Naive thymus-derived CD8-positive, alpha-beta T cell (primary cell): ENCODE data around the gene ARFGAP1. TPM values are rescaled to one million over a fixed set of nuclear protein-coding genes. Genes with fewer than 3 reads are reported as not detected.
"Not testable (repeated sequence)": the region's sequence is repeated elsewhere in the genome, so short reads cannot be mapped to it uniquely, and the experiment has no call there.

ENCODE experiments used
- ATAC-seq, 2 donors: fragments of 150-1000 bp; cut with Tn5 transposase in 1 of 2; sonication (Bioruptor Pico), chemical (Tn5 transposase) in 1 of 2; 1 replicate in 1 of 2; 2 replicates in 1 of 2; pipeline ENCODE4 v1.10.0; 2021; ENCODE audit warnings: mild to moderate bottlenecking in 2 of 2, moderate library complexity in 2 of 2
- POLR2A ChIA-PET: fragments of 350-600 bp; sonication (Branson Sonifier 250); formaldehyde crosslinking; loops from one replicate; lab custom pipeline; 2021; ENCODE audit warnings: antibody characterized with exemption; lab: Charles Lee
- DNase-seq, 10 donors: peaks; one replicate each; pipeline versions ENCODE4 v3.0.0 to v3.0.0-alpha.2; 2020 to 2022
- H3K27ac Mint-ChIP-seq, 10 donors: one replicate each; pipeline ENCODE4 v1.8.0; 2020 to 2022; ENCODE audit warnings: mild to moderate bottlenecking in 10 of 10, mixed read lengths in 10 of 10, moderate library complexity in 4 of 10, inconsistent platforms in 1 of 10
- H3K27me3 Mint-ChIP-seq, 5 donors: one replicate each; pipeline ENCODE4 v1.8.0; 2021 to 2022; ENCODE audit warnings: mixed read lengths in 5 of 5
- H3K36me3 Mint-ChIP-seq, 3 donors: one replicate each; pipeline ENCODE4 v1.8.0; 2020 to 2022; ENCODE audit warnings: mixed read lengths in 3 of 3, mild to moderate bottlenecking in 2 of 3, inconsistent platforms in 1 of 3
- H3K4me1 Mint-ChIP-seq, 4 donors: one replicate each; pipeline ENCODE4 v1.8.0; 2021 to 2022; ENCODE audit warnings: mixed read lengths in 4 of 4
- H3K4me3 Mint-ChIP-seq, 10 donors: one replicate each; pipeline ENCODE4 v1.8.0; 2020 to 2022; ENCODE audit warnings: mild to moderate bottlenecking in 10 of 10, mixed read lengths in 10 of 10, moderate library complexity in 6 of 10, inconsistent platforms in 1 of 10
- H3K9me3 Mint-ChIP-seq, 9 donors: one replicate each; pipeline ENCODE4 v1.8.0; 2020 to 2022; ENCODE audit warnings: mixed read lengths in 9 of 9, mild to moderate bottlenecking in 3 of 9, inconsistent platforms in 1 of 9, moderate library complexity in 1 of 9
- microRNA-seq: library from miRNA; unstranded; fragments of <30 nt; microRNA quantifications from one replicate; pipeline ENCODE4 v1.2.0, GENCODE V29; 2022; ENCODE audit warnings: borderline microRNAs expressed
- polyA plus RNA-seq, 3 donors: library from polyadenylated mRNA; unstranded; fragments of 300-500 nt; fragmentation: Illumina TruSeq; gene quantifications; one replicate each; pipeline ENCODE4 v1.2.3, GENCODE V29; 2021
- total RNA-seq, 8 experiments: library from RNA in 2 of 8; stranded (reverse) in 2 of 8; gene quantifications; one replicate each; pipeline ENCODE4 v1.2.3 and lab custom pipeline; 2021 to 2026

Gene ARFGAP1
- total and polyA plus RNA-seq, 5 experiments from 2014 or later: 11.5 to 101 (median 19.4) TPM

DNA sequence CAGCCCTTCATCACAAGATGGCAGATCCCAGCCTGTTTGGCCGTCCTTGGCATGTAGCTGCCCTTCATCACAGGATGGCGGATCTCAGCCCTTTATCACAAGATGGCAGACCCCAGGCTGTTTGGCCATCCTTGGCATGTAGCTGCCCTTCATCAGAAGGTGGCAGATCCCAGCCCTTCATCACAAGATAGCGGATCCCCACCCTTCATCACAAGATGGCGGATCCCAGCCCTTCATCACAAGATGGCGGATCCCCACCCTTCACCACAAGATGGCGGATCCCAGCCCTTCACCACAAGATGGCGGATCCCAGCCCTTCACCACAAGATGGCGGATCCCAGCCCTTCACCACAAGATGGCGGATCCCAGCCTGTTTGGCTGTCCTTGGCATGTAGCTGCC is 62.4 kb downstream of the ARFGAP1 start:
- H3K27ac Mint-ChIP-seq, H3K4me3 Mint-ChIP-seq, H3K36me3 Mint-ChIP-seq, DNase-seq, POLR2A ChIA-PET, ATAC-seq, H3K4me1 Mint-ChIP-seq: not testable (repeated sequence)
- H3K27me3 Mint-ChIP-seq: peaks cover 17 to 63% (median 42%) of the 10 kb centered on the region in 5 donors
- peaks cover 0 to 12% (median 6%) of the 10 kb centered on the region in 9 donors for H3K9me3 Mint-ChIP-seq

DNA sequence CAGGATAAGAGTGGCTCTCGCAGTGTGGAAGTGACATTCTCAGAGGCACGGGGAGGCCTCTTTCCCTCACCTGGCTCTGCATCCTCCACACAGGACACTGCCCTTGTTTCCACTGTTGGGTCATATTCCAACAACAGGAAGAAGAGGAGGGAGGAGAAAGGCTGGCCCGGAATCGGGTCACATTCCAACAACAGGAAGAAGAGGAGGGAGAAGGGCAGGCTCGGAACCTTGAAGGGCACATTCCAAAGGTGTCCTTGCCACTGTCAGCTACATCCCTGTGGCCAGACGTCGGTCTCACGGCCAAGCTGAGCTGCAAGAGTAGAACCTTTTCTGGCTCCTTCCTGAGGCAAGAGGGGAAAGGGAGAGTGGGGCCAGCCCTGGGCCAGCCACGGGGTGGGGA is 63.1 kb downstream of the ARFGAP1 start:
- Mint-ChIP-seq H3K27me3 (peaks cover 22 to 67% (median 42%) of the 10 kb centered on the region in 5 donors), H3K36me3 (peaks cover 0 to 7% (median 0%) of the 10 kb centered on the region in 3 donors), H3K4me3 (no peak overlapping the region), H3K4me1 (no peaks in the 10 kb centered on the region), H3K27ac (no peak overlapping the region), H3K9me3 (peaks cover 0 to 12% (median 6%) of the 10 kb centered on the region in 9 donors)
- POLR2A ChIA-PET: no interaction called here
- no peak for ATAC-seq
- DNase-seq: no peak

DNA sequence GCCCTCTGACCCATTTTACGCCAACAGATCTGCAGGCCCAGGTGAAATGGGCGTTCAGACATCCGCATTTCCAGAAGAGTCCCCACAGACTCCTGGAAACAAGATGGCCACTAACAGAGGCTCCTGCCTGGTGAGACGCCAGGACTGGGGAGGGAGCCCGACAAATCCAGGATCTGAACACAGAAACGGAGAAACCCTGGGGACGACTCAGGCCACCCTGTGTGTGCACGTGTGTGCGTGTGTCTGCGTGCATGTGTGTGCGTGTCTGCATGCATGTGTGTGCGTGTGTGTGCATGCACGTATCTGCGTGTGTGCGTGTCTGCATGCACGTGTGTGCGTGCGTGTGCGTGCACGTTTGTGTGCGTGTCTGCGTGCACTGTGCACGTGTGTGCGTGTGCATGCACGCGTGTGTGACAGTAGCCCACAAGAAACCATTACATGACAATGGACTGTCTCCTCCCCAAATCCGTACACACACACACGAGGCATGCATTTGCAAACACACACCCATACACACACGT is 63.7 kb downstream of the ARFGAP1 start:
- H3K27ac Mint-ChIP-seq: no peak overlapping the region
- H3K36me3 Mint-ChIP-seq: peaks cover 0 to 7% (median 0%) of the 10 kb centered on the region in 3 donors
- no peak for ATAC-seq
- POLR2A ChIA-PET: no interaction called here
- no peak overlapping the region for H3K4me3 Mint-ChIP-seq
- DNase-seq: no peak
- H3K9me3 Mint-ChIP-seq: peaks cover 0 to 10% (median 6%) of the 10 kb centered on the region in 9 donors
- H3K4me1 Mint-ChIP-seq: no peaks in the 10 kb centered on the region
- H3K27me3 Mint-ChIP-seq: peaks cover 22 to 73% (median 48%) of the 10 kb centered on the region in 5 donors

DNA sequence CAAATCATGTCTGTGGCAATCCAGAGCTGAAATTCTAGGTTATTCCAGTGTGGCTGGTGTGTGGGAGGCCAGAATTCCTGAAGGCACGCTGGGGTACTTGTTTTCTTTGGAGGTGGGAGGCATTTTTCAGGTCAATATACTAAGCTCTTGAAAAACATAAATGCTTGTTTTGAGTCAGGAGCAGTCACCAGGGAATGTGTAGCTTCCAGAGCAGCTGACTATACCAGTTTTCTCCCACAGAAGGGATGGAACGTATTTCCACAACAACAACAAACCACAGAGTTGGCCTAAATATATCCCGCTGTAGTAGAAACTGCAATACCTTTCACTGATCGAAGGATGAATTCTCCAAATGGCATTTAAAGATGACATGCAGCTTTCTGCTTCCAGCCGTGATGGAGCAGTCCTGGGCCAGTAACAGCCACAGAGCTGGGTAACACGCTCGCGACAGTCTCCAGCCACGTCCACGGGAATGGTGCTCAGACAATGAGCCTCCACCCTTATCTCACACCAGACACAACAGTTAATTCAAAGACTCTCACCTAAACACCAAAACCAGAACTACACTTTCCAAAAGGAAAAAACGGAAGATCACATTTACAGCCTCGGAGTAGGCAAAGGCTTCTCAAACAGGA is 65.3 kb downstream of the ARFGAP1 start:
- Mint-ChIP-seq H3K4me1 (peaks cover 0 to 2% (median 0%) of the 10 kb centered on the region in 4 donors), H3K36me3 (no peaks in the 10 kb centered on the region), H3K27me3 (peaks cover 27 to 77% (median 44%) of the 10 kb centered on the region in 5 donors), H3K4me3 (no peak overlapping the region), H3K9me3 (peaks cover 0 to 2% (median 0%) of the 10 kb centered on the region in 9 donors), H3K27ac (no peak overlapping the region)
- no peak for ATAC-seq
- DNase-seq: no peak
- POLR2A ChIA-PET: no interaction called here

Small RNAs within 50 kb of the gene (microRNA-seq; reads per million reads assigned to microRNA genes)
- gene MIR3196 (not detected), gene MIR4326 (not detected)

Other genes starting within 250 kb of the ARFGAP1 start
- 10 to 100 TPM; 51.8 to 53.1 TPM for gene YTHDF1, start 56.7 kb upstream of the ARFGAP1 start, total RNA-seq
- 10 to 100 TPM; 26.8 to 46.6 (median 34.1) TPM for gene YTHDF1, start 56.7 kb upstream of the ARFGAP1 start, polyA plus RNA-seq
- not detected for gene BIRC7, start 36.9 kb upstream of the ARFGAP1 start, total RNA-seq
- gene BIRC7, start 36.9 kb upstream of the ARFGAP1 start, polyA plus RNA-seq: 1 to 10 TPM in 2 of 3 donors, under 1 TPM in 1; 0.43 to 3.2 (median 1.6) TPM
- gene NKAIN4, start 18.4 kb upstream of the ARFGAP1 start, total RNA-seq: not detected
- not detected for gene NKAIN4, start 18.4 kb upstream of the ARFGAP1 start, polyA plus RNA-seq
- gene COL20A1, start 20.4 kb downstream of the ARFGAP1 start, total RNA-seq: under 1 TPM in 1 of 2 experiments, not detected in 1; 0.25 TPM
- gene COL20A1, start 20.4 kb downstream of the ARFGAP1 start, polyA plus RNA-seq: not detected
- not detected for gene CHRNA4, start 88.5 kb downstream of the ARFGAP1 start, total RNA-seq
- not detected for gene CHRNA4, start 88.5 kb downstream of the ARFGAP1 start, polyA plus RNA-seq
- under 1 TPM; 0.30 to 0.49 TPM for gene KCNQ2, start 199.8 kb downstream of the ARFGAP1 start, total RNA-seq
- gene KCNQ2, start 199.8 kb downstream of the ARFGAP1 start, polyA plus RNA-seq: not detected
- gene EEF1A2, start 226.3 kb downstream of the ARFGAP1 start, total RNA-seq: under 1 TPM; 0.16 to 0.18 TPM
- gene EEF1A2, start 226.3 kb downstream of the ARFGAP1 start, polyA plus RNA-seq: not detected
- gene PPDPF, start 248.0 kb downstream of the ARFGAP1 start, total RNA-seq: 100 to 1,000 TPM; 225 to 229 TPM
- 10 to 100 TPM; 47.4 to 93.1 (median 78.1) TPM for gene PPDPF, start 248.0 kb downstream of the ARFGAP1 start, polyA plus RNA-seq